Measurements from ENCODE around the gene ANGPTL4. TPM values are rescaled to one million over a fixed set of nuclear protein-coding genes. Genes with fewer than 3 reads are reported as not detected.
A peak's percentile ranks its signal among the peaks of the same experiment; 100 is the strongest.

The ANGPTL4 gene
- total and polyA plus RNA-seq, 2 of the 13 experiments (the other 11 are each of a cell fraction or from before 2014, with no cell fraction given): 0.80 to 21.7 TPM

DNA sequence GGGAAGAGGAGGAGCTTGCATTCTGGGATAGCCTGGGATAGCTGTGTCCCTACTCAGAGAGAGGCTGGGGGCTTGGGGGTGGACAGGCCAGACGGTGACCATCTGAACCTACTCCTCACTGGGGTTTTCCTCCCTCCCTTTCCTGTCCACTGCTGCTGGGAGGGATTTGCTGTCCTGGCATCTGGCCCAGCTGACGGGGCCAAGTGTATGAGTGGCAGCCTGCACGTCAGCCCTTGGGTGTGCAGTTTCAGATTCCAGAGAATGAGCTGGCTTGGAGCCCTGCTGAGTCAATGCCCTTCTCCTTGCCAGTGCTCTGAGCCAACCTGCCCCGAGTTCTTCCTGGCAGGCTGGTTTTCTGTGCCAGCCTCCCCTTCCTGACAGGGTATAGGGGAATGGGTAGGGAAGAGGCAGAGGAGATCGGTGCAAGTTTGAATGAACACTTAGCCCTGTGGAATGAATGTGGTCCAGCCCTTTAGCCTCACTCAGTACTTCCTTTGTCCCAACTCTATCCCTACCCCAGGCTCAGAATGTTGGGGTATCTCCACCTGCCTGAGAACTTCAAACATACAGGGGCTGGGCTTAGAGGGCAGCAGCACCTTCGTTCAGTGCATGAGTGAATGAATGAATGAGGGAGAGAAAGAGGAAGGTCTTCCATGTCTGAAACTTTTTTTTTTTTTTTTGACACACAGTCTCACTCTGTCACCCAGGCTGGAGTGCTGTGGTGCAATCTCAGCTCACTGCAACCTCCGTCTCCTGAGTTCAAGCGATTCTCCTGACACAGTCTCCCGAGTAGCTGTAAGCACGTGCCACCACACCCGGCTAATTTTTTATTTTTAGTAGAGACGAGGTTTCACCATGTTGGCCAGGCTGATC, 1.8 kb upstream of the ANGPTL4 start (continued):
- TF ChIP-seq ZNF318 (CRISPR knock-in tag; IDR thresholded peaks at IDR 0.05): no peak
- no peak; the same call in 1 of the 2 replicates for TF ChIP-seq ZGPAT (CRISPR knock-in tag; IDR thresholded peaks at IDR 0.05)
- TF ChIP-seq ZNF296 (CRISPR knock-in tag; conservative IDR thresholded peaks at IDR 0.05): no peak
- TF ChIP-seq JDP2 (CRISPR knock-in tag; IDR thresholded peaks at IDR 0.05; ENCODE audit: borderline replicate concordance): no peak
- TF ChIP-seq ZNF367 (CRISPR knock-in tag; IDR thresholded peaks at IDR 0.05; ENCODE audit: borderline replicate concordance): no peak
- no peak for TF ChIP-seq ZMAT3 (CRISPR knock-in tag; conservative IDR thresholded peaks at IDR 0.05)
- TF ChIP-seq PREB (CRISPR knock-in tag; IDR thresholded peaks at IDR 0.05): no peak
- TF ChIP-seq JUNB (CRISPR knock-in tag; IDR thresholded peaks at IDR 0.05; ENCODE audit: borderline replicate concordance): no peak
- TF ChIP-seq ZEB1 (IDR thresholded peaks at IDR 0.05; ENCODE audit: insufficient replicate concordance, low read depth): no peak
- TF ChIP-seq HNRNPK (IDR thresholded peaks at IDR 0.05; ENCODE audit: low read depth, low read length, poor library complexity, severe bottlenecking): no peak
- TF ChIP-seq DRAP1 (CRISPR knock-in tag; IDR thresholded peaks at IDR 0.05): peak; percentile 66; the same call in 1 of the 2 replicates
- TF ChIP-seq ZNF710 (CRISPR knock-in tag; IDR thresholded peaks at IDR 0.05; ENCODE audit: borderline replicate concordance): no peak
- TF ChIP-seq ZNF160 (CRISPR knock-in tag; IDR thresholded peaks at IDR 0.05): no peak
